HG03469 (cell line): ENCODE data around the gene GSK3B.

ENCODE experiments used
- ATAC-seq: cut with Tn5 transposase; IDR thresholded peaks from one replicate; pipeline ENCODE4 v1.9.1; 2021; ENCODE audit warnings: mild to moderate bottlenecking, moderate library complexity, moderate number of reproducible peaks; ENCODE audit not compliant: unreplicated experiment

GSK3B gene

GRCh38 chr3:120098710-120099109 is 4.5 kb upstream of the GSK3B start:
- ATAC-seq = no peak

GRCh38 chr3:120095979-120096426 is 1.8 kb upstream of the GSK3B start:
- ATAC-seq = no peak

GRCh38 chr3:120095226-120095978 is 1.2 kb upstream of the GSK3B start:
- ATAC-seq = peak; percentile 31

GRCh38 chr3:120094776-120095225 is 554 bp upstream of the GSK3B start:
- peak; percentile 47 for ATAC-seq

- ATAC-seq = no peak
Measured at GRCh38 chr3:120093119-120093910, 932 bp downstream of the GSK3B start.

- ATAC-seq = no peak
Measured at GRCh38 chr3:120092474-120092873, 1.8 kb downstream of the GSK3B start.

GRCh38 chr3:120090422-120090821 is 3.8 kb downstream of the GSK3B start:
- no peak for ATAC-seq

GRCh38 chr3:120089089-120089488 is 5.2 kb downstream of the GSK3B start:
- ATAC-seq = no peak

- ATAC-seq = no peak
Measured at GRCh38 chr3:120088622-120089021, 5.6 kb downstream of the GSK3B start.

GRCh38 chr3:120081719-120082118 is 12.5 kb downstream of the GSK3B start:
- ATAC-seq = no peak

- no peak for ATAC-seq
Measured at GRCh38 chr3:120080836-120081235, 13.4 kb downstream of the GSK3B start.

GRCh38 chr3:120077731-120078130 is 16.5 kb downstream of the GSK3B start:
- no peak for ATAC-seq

- ATAC-seq = no peak
Measured at GRCh38 chr3:120072867-120073525, 21.3 kb downstream of the GSK3B start.

- no peak for ATAC-seq
Measured at GRCh38 chr3:120071259-120071658, 23.0 kb downstream of the GSK3B start.

- no peak for ATAC-seq
Measured at GRCh38 chr3:120070263-120070981, 23.8 kb downstream of the GSK3B start.

GRCh38 chr3:120067083-120067482 is 27.2 kb downstream of the GSK3B start:
- ATAC-seq = no peak

- no peak for ATAC-seq
Measured at GRCh38 chr3:120066634-120067033, 27.6 kb downstream of the GSK3B start.

- no peak for ATAC-seq
Measured at GRCh38 chr3:120064641-120065040, 29.6 kb downstream of the GSK3B start.

- ATAC-seq = no peak
Measured at GRCh38 chr3:120062474-120062873, 31.8 kb downstream of the GSK3B start.

- ATAC-seq = no peak
Measured at GRCh38 chr3:120059081-120059864, 35.0 kb downstream of the GSK3B start.
